ENCODE results near the gene MARCHF2. TPM values are rescaled to one million over a fixed set of nuclear protein-coding genes. Genes with fewer than 3 reads are reported as not detected.
"Not testable (repeated sequence)": the region's sequence is repeated elsewhere in the genome, so short reads cannot be mapped to it uniquely, and the experiment has no call there.

Gene MARCHF2
- total and polyA plus RNA-seq, 9 of the 15 experiments (the other 6 are each of a cell fraction or from before 2014, with no cell fraction given): 0.39 to 6.4 (median 2.2) TPM

DNA sequence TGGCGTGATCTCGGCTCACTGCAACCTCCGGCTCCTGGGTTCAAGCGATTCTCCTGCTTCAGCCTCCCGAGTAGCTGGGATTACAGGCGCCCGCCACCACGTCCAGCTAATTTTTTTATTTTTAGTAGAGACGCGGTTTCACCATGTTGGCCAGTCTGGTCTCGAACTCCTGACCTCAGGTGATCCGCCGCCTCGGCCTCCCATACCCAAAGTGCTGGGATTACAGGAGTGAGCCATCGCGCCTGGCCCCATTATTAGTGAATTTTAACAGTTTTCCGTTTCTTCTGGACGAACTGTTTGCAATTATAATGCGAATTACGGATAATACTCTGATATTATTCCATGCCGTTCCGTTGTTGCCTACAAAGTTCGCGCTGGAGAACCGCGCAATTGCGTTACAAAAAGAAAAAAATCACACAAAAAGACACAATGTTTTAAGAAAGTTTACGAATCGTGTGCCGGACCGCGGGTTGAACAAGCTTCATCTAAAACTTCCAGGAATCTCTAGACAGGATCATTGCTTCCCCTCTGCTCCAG lies 31.1 kb downstream of the MARCHF2 start:
- CTCF ChIA-PET (ENCODE audit: low intra/inter-chr PET ratio); in situ Hi-C loops (cut with MboI); H3K9me3 ChIP-seq (replicated peaks; ENCODE audit: control insufficient read depth, insufficient read depth, low read depth, low read length); DNase-seq (ENCODE audit: extremely low read depth in 1 of 4, low spot score in 3 of 4); H3K27me3 ChIP-seq (ENCODE audit: control insufficient read depth in 2 of 2, insufficient read depth in 2 of 2, low read length in 2 of 2); ATAC-seq; FAIRE-seq; H3K9me1 ChIP-seq (ENCODE audit: control insufficient read depth, insufficient read depth, low read length): not testable (repeated sequence)
- Histone ChIP-seq H3K79me2 (ENCODE audit: control insufficient read depth, insufficient read depth, low read length) (peaks cover 45% of the 10 kb centered on the region), H3K4me1 (replicated peaks in 1 of 2; ENCODE audit: control insufficient read depth in 2 of 2, insufficient read depth in 2 of 2, low read length in 2 of 2) (peaks cover 17 to 36% of the 10 kb centered on the region in 2 experiments), H4K20me1 (replicated peaks; ENCODE audit: control insufficient read depth, insufficient read depth, low read length) (peaks cover 25% of the 10 kb centered on the region), H3K36me3 (ENCODE audit: control insufficient read depth, insufficient read depth, low read length) (peaks cover 30% of the 10 kb centered on the region), H3K9ac (ENCODE audit: insufficient read depth in 1 of 2, low read depth in 2 of 2, low read length in 2 of 2) (peak overlapping the region; percentile 100), H3K4me3 (peak overlapping the region; percentile 96), H3K4me2 (ENCODE audit: insufficient read depth, low read length) (peak overlapping the region; percentile 79), H2AFZ (ENCODE audit: low read depth, low read length) (peak overlapping the region; percentile 81), H3K27ac (ENCODE audit: extremely low read depth, low read depth, low read length) (peak overlapping the region; percentile 98)
- BruUV-seq (replicated peaks): TSS peak; percentile 94
- POLR2A ChIA-PET: interaction anchor here (0.6 to 3.1 kb wide), 15 partner anchors 12 to 138 kb away, joined by 3 to 18 read pairs (median 4); partner anchors contain the start of genes MARCHF2, RAB11B and ZNF414
- WGBS (ENCODE audit: insufficient coverage, low coverage, missing lambda C conversion rate): 17% methylated on average over 32 of the region's 32 CpGs
- intact Hi-C loops (cut with micrococcal nuclease): loop anchor here (2.0 kb wide), 1 partner anchor 25 kb away; no protein-coding TSS in a partner anchor
- TF ChIP-seq, protein P1, sequence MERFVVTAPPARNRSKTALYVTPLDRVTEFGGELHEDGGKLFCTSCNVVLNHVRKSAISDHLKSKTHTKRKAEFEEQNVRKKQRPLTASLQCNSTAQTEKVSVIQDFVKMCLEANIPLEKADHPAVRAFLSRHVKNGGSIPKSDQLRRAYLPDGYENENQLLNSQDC (CRISPR knock-in tag; IDR thresholded peaks at IDR 0.05): 0 out of 2 replicates have a peak, but pooled peaks have one; percentile 20
- TF ChIP-seq, protein P2, sequence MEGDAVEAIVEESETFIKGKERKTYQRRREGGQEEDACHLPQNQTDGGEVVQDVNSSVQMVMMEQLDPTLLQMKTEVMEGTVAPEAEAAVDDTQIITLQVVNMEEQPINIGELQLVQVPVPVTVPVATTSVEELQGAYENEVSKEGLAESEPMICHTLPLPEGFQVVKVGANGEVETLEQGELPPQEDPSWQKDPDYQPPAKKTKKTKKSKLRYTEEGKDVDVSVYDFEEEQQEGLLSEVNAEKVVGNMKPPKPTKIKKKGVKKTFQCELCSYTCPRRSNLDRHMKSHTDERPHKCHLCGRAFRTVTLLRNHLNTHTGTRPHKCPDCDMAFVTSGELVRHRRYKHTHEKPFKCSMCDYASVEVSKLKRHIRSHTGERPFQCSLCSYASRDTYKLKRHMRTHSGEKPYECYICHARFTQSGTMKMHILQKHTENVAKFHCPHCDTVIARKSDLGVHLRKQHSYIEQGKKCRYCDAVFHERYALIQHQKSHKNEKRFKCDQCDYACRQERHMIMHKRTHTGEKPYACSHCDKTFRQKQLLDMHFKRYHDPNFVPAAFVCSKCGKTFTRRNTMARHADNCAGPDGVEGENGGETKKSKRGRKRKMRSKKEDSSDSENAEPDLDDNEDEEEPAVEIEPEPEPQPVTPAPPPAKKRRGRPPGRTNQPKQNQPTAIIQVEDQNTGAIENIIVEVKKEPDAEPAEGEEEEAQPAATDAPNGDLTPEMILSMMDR (IDR thresholded peaks at IDR 0.05 in 2 of 3, conservative IDR thresholded peaks at IDR 0.05 in 1 of 3; ENCODE audit: insufficient read depth in 2 of 3, low read depth in 1 of 3, low read length in 3 of 3): peak in 1 of 3 experiments; percentile 9; a peak in 1 of 6 replicates
- TF ChIP-seq RAD21 (CRISPR knock-in tag; conservative IDR thresholded peaks at IDR 0.05 in 1 of 2, IDR thresholded peaks at IDR 0.05 in 1 of 2) (0 out of 4 replicates have a peak, but pooled peaks of 1 of the 2 experiments have one; percentile 24), ADNP (tag; IDR thresholded peaks at IDR 0.05) (peak; percentile 91), ZSCAN29 (IDR thresholded peaks at IDR 0.05) (0 out of 2 replicates have a peak, but pooled peaks have one; percentile 37), ARID1B (IDR thresholded peaks at IDR 0.05) (peak; percentile 20; the same call in 1 of the 2 replicates), MTA1 (IDR thresholded peaks at IDR 0.05; ENCODE audit: borderline replicate concordance) (0 out of 2 replicates have a peak, but pooled peaks have one; percentile 13)
- TF ChIP-seq, protein P3, sequence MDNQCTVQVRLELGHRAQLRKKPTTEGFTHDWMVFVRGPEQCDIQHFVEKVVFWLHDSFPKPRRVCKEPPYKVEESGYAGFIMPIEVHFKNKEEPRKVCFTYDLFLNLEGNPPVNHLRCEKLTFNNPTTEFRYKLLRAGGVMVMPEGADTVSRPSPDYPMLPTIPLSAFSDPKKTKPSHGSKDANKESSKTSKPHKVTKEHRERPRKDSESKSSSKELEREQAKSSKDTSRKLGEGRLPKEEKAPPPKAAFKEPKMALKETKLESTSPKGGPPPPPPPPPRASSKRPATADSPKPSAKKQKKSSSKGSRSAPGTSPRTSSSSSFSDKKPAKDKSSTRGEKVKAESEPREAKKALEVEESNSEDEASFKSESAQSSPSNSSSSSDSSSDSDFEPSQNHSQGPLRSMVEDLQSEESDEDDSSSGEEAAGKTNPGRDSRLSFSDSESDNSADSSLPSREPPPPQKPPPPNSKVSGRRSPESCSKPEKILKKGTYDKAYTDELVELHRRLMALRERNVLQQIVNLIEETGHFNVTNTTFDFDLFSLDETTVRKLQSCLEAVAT (IDR thresholded peaks at IDR 0.05): peak; percentile 35 to 41; a peak in 2 of 4 replicates
- TF ChIP-seq, protein P4, sequence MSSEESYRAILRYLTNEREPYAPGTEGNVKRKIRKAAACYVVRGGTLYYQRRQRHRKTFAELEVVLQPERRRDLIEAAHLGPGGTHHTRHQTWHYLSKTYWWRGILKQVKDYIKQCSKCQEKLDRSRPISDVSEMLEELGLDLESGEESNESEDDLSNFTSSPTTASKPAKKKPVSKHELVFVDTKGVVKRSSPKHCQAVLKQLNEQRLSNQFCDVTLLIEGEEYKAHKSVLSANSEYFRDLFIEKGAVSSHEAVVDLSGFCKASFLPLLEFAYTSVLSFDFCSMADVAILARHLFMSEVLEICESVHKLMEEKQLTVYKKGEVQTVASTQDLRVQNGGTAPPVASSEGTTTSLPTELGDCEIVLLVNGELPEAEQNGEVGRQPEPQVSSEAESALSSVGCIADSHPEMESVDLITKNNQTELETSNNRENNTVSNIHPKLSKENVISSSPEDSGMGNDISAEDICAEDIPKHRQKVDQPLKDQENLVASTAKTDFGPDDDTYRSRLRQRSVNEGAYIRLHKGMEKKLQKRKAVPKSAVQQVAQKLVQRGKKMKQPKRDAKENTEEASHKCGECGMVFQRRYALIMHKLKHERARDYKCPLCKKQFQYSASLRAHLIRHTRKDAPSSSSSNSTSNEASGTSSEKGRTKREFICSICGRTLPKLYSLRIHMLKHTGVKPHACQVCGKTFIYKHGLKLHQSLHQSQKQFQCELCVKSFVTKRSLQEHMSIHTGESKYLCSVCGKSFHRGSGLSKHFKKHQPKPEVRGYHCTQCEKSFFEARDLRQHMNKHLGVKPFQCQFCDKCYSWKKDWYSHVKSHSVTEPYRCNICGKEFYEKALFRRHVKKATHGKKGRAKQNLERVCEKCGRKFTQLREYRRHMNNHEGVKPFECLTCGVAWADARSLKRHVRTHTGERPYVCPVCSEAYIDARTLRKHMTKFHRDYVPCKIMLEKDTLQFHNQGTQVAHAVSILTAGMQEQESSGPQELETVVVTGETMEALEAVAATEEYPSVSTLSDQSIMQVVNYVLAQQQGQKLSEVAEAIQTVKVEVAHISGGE (CRISPR knock-in tag; IDR thresholded peaks at IDR 0.05): 0 out of 6 replicates have a peak, but pooled peaks of 1 of the 3 experiments have one; percentile 9
- TF ChIP-seq, protein P5, sequence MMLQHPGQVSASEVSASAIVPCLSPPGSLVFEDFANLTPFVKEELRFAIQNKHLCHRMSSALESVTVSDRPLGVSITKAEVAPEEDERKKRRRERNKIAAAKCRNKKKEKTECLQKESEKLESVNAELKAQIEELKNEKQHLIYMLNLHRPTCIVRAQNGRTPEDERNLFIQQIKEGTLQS (IDR thresholded peaks at IDR 0.05): 0 out of 2 replicates have a peak, but pooled peaks have one; percentile 6
- TF ChIP-seq, protein P5 (CRISPR knock-in tag; conservative IDR thresholded peaks at IDR 0.05): not testable (repeated sequence)
